Upper lobe of left lung (tissue), 6 donors: ENCODE data around the gene PPFIA4. TPM values are rescaled to one million over a fixed set of nuclear protein-coding genes. Genes with fewer than 3 reads are reported as not detected.

ENCODE experiments used
- ATAC-seq, 2 donors: fragments of 200-7000 bp; cut with Tn5 transposase; one replicate each; pipeline ENCODE4 v1.9.1; 2022; ENCODE audit warnings: mild to moderate bottlenecking in 2 of 2, moderate library complexity in 2 of 2; ENCODE audit not compliant: low FRiP score in 2 of 2
- DNase-seq, 2 donors: peaks; one replicate each; pipeline ENCODE4 v3.0.0-alpha.2; 2019 to 2020
- H3K27ac ChIP-seq, 4 donors: fragments of 200-600 bp; sonication (generic); one replicate each; pipeline ENCODE4 v1.5.1; 2016 to 2019
- H3K27me3 ChIP-seq, 4 donors: fragments of 200-600 bp; sonication (generic); one replicate each; pipeline ENCODE4 v1.5.1; 2017 to 2019
- H3K36me3 ChIP-seq, 4 donors: fragments of 200-600 bp; sonication (generic); one replicate each; pipeline ENCODE4 v1.5.1; 2016 to 2019
- H3K4me1 ChIP-seq, 4 donors: fragments of 200-600 bp; sonication (generic); one replicate each; pipeline ENCODE4 v1.5.1; 2018 to 2019
- H3K4me3 ChIP-seq, 4 donors: fragments of 200-600 bp; sonication (generic); one replicate each; pipeline ENCODE4 v1.5.1; 2017 to 2019; ENCODE audit warnings: mild to moderate bottlenecking in 2 of 4, moderate library complexity in 1 of 4
- H3K9me3 ChIP-seq, 4 donors: fragments of 200-600 bp; sonication (generic); one replicate each; pipeline ENCODE4 v1.5.1; 2018 to 2019
- CTCF ChIP-seq, 6 experiments: fragments of 450-650 bp in 4 of 6; fragments of 200-600 bp in 2 of 6; sonication (generic) in 2 of 6; IDR thresholded peaks; one replicate each; pipeline ENCODE4 v1.5.1; 2016 to 2019; ENCODE audit warnings: antibody characterized with exemption in 6 of 6
- EP300 ChIP-seq, 4 donors: sonication (generic); formaldehyde crosslinking; IDR thresholded peaks; one replicate each; pipeline ENCODE4 v1.5.1; 2017; ENCODE audit warnings: antibody characterized with exemption in 4 of 4, control low read depth in 2 of 4
- POLR2A ChIP-seq, 4 donors: fragments of 450-650 bp; IDR thresholded peaks; one replicate each; pipeline ENCODE4 v1.5.1; 2016 to 2017; ENCODE audit warnings: antibody characterized with exemption in 4 of 4, mild to moderate bottlenecking in 2 of 4
- POLR2AphosphoS5 ChIP-seq, 2 donors: sonication (generic); formaldehyde crosslinking; IDR thresholded peaks; one replicate each; pipeline ENCODE4 v1.5.1; 2017; ENCODE audit warnings: antibody characterized with exemption in 2 of 2
- WGBS, 2 donors: methylation state at CpG; one replicate each; pipeline ENCODE4 v1.1.5; 2017 to 2018; 5-methylcytosine and 5-hydroxymethylcytosine counted together
- total RNA-seq, 6 donors: library from RNA; depleted of rRNA in 4 of 6; stranded (reverse); fragments of >200 nt in 4 of 6; gene quantifications; one replicate each; pipeline versions ENCODE4 v1.1.0 to v1.2.1, GENCODE V29; 2016 to 2021
- donor health status: DM: no; HTN: no; CAD: no; lungs with moderate emphysema.
- donor health status: DM: no; HTN: yes; CAD: no; lungs with severe emphysema.

PPFIA4 gene
- total RNA-seq, 6 donors from 2014 or later, result 0.63 to 9.7 (median 1.6) TPM

GRCh38 chr1:203082571-203083462 is 56.5 kb downstream of the PPFIA4 start:
- ATAC-seq (no peak), DNase-seq (no peak)
- no peak overlapping the region for H3K4me3 ChIP-seq
- no peaks in the 10 kb centered on the region for H3K27me3 ChIP-seq
- H3K4me1 ChIP-seq, result peaks cover 0 to 7% (median 0%) of the 10 kb centered on the region in 4 donors
- H3K36me3 ChIP-seq, result no peaks in the 10 kb centered on the region
- WGBS, 2 donors, result 65 to 70% methylated on average over 11 of the region's 11 CpGs
- TF ChIP-seq POLR2AphosphoS5 (IDR thresholded peaks at IDR 0.05) (no peak), CTCF (IDR thresholded peaks at IDR 0.05) (no peak), POLR2A (IDR thresholded peaks at IDR 0.05) (no peak), EP300 (IDR thresholded peaks at IDR 0.05) (no peak)
- no peaks in the 10 kb centered on the region for H3K9me3 ChIP-seq
- H3K27ac ChIP-seq, result no peak overlapping the region

GRCh38 chr1:203083463-203083921 is 57.2 kb downstream of the PPFIA4 start:
- no peaks in the 10 kb centered on the region for H3K9me3 ChIP-seq
- H3K4me1 ChIP-seq, result peaks cover 0 to 7% (median 0%) of the 10 kb centered on the region in 4 donors
- TF ChIP-seq POLR2A (IDR thresholded peaks at IDR 0.05) (no peak), CTCF (IDR thresholded peaks at IDR 0.05) (no peak), POLR2AphosphoS5 (IDR thresholded peaks at IDR 0.05) (no peak), EP300 (IDR thresholded peaks at IDR 0.05) (no peak)
- H3K27ac ChIP-seq, result no peak overlapping the region
- ATAC-seq (no peak), DNase-seq (no peak)
- WGBS, 2 donors, result 88 to 91% methylated on average over 11 of the region's 11 CpGs
- H3K4me3 ChIP-seq, result no peak overlapping the region
- no peaks in the 10 kb centered on the region for H3K27me3 ChIP-seq
- H3K36me3 ChIP-seq, result no peaks in the 10 kb centered on the region

- peaks cover 0 to 7% (median 0%) of the 10 kb centered on the region in 4 donors for H3K4me1 ChIP-seq
- no peaks in the 10 kb centered on the region for H3K9me3 ChIP-seq
- no peak for TF ChIP-seq POLR2A (IDR thresholded peaks at IDR 0.05)
- TF ChIP-seq CTCF (IDR thresholded peaks at IDR 0.05), result peak in 1 of 6 experiments; percentile 25
- ATAC-seq (no peak), DNase-seq (no peak)
- H3K36me3 ChIP-seq, result no peaks in the 10 kb centered on the region
- H3K27ac ChIP-seq, result no peak overlapping the region
- no peak overlapping the region for H3K4me3 ChIP-seq
- H3K27me3 ChIP-seq, result no peaks in the 10 kb centered on the region
- WGBS, 2 donors, result 77 to 94% methylated on average over 8 to 10 of the region's 14 CpGs
Observed at GRCh38 chr1:203084588-203085527, 58.6 kb downstream of the PPFIA4 start.

- peak in 1 of 2 donors; percentile 79 for DNase-seq
- H3K4me1 ChIP-seq, result peaks cover 0 to 7% (median 0%) of the 10 kb centered on the region in 4 donors
- no peak for TF ChIP-seq POLR2AphosphoS5 (IDR thresholded peaks at IDR 0.05)
- no peak for TF ChIP-seq POLR2A (IDR thresholded peaks at IDR 0.05)
- no peak for TF ChIP-seq CTCF (IDR thresholded peaks at IDR 0.05)
- TF ChIP-seq EP300 (IDR thresholded peaks at IDR 0.05), result no peak
- no peak within 1 kb of the TSS for H3K27ac ChIP-seq
- WGBS, 2 donors, result 92 to 95% methylated on average over 25 to 35 of the region's 36 CpGs
- no peaks in the 10 kb centered on the region for H3K36me3 ChIP-seq
- no peak within 1 kb of the TSS for H3K4me3 ChIP-seq
- no peak for ATAC-seq
- no peaks in the 10 kb centered on the region for H3K27me3 ChIP-seq
- no peaks in the 10 kb centered on the region for H3K9me3 ChIP-seq
Observed at GRCh38 chr1:203085528-203086406, 59.5 kb downstream of the PPFIA4 start, which contains the start of gene MYOG. MYOG (minus strand) TSS chr1:203086012; CDS start chr1:203085961, 51 bp downstream.
